Measurements from ENCODE around the gene ZBTB46.
"Not testable (repeated sequence)": the region's sequence is repeated elsewhere in the genome, so short reads cannot be mapped to it uniquely, and the experiment has no call there.

ZBTB46 gene

DNA sequence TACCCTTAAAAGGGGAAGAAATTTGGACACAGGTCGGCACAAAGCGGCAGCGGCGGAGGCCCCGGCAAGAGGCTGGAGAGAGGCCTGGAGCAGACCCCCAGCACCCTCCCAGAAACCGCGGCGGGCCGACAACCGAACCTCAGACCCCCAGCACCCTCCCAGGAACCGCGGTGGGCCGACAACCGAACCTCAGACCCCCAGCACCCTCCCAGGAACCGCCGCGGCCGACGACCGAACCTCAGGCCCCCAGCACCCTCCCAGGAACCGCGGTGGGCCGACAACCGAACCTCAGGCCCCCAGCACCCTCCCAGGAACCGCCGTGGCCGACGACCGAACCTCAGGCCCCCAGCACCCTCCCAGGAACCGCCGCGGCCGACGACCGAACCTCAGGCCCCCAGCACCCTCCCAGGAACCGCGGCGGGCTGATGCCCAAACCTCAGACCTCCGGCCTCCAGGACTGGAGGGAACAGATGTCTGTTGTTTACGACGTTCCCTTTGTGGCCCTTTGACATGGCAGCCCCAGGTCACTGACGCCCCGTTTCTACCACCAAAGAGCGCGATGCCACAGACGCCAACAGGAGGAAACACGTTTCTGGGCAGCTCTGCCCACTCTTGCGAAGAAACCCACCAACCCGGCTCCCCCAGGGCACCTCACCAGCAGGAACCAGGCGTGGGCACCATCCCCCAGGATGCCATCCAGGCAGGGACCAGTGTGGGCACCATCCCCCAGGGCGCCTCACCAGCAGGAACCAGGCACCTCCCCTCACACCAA, 28.4 kb downstream of the ZBTB46 start:
- Mint-ChIP-seq H3K27ac (no peak overlapping the region), H3K36me3 (ENCODE audit: low read depth) (peaks cover 52% of the 10 kb centered on the region), H3K4me3 (no peak overlapping the region), H3K4me1 (no peaks in the 10 kb centered on the region), H3K9me3 (peaks cover 2% of the 10 kb centered on the region), H3K27me3 (ENCODE audit: low read depth) (no peaks in the 10 kb centered on the region)
- TF ChIP-seq, protein P1, sequence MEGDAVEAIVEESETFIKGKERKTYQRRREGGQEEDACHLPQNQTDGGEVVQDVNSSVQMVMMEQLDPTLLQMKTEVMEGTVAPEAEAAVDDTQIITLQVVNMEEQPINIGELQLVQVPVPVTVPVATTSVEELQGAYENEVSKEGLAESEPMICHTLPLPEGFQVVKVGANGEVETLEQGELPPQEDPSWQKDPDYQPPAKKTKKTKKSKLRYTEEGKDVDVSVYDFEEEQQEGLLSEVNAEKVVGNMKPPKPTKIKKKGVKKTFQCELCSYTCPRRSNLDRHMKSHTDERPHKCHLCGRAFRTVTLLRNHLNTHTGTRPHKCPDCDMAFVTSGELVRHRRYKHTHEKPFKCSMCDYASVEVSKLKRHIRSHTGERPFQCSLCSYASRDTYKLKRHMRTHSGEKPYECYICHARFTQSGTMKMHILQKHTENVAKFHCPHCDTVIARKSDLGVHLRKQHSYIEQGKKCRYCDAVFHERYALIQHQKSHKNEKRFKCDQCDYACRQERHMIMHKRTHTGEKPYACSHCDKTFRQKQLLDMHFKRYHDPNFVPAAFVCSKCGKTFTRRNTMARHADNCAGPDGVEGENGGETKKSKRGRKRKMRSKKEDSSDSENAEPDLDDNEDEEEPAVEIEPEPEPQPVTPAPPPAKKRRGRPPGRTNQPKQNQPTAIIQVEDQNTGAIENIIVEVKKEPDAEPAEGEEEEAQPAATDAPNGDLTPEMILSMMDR (IDR thresholded peaks at IDR 0.05; ENCODE audit: unreplicated experiment in 3 of 3): no peak

DNA sequence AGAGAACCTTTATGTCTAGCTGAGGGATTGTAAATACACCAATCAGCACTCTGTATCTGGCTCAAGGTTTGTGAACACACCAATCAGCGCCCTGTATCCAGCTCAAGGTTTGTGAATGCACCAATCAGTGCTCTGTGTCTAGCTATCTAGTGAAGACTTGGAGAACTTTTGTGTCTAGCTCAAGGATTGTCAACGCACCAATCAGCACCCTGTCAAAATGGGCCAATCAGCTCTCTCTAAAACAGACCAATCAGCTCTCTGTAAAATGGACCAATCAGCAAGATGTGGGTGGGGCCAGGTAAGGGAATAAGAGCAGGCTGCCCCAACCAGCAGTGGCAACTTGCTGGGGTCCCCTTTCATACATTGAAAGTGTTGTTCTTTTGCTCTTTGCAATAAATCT, 29.9 kb downstream of the ZBTB46 start:
- H3K9me3 Mint-ChIP-seq; H3K4me3 Mint-ChIP-seq; H3K27me3 Mint-ChIP-seq (ENCODE audit: low read depth); H3K27ac Mint-ChIP-seq; H3K4me1 Mint-ChIP-seq: not testable (repeated sequence)
- peaks cover 55% of the 10 kb centered on the region for H3K36me3 Mint-ChIP-seq (ENCODE audit: low read depth)

DNA sequence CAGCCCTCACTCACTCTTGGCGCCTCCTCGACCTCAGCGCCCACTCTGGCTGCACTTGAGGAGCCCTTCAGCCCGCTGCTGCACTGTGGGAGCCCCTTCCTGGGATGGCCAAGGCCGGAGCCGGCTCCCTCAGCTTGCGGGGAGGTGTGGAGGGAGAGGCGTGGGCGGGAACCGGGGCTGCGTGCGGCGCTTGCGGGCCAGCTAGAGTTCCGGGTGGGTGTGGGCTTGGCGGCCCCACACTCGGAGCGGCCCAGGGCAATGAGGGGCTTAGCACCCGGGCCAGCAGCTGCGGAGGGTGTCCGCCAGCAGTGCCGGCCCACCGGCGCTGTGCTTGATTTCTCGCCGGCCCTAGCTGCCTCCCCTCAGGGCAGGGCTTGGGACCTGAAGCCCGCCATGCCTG, 30.7 kb downstream of the ZBTB46 start:
- H3K9me3 Mint-ChIP-seq; H3K27me3 Mint-ChIP-seq (ENCODE audit: low read depth); H3K4me3 Mint-ChIP-seq; H3K4me1 Mint-ChIP-seq; H3K27ac Mint-ChIP-seq: not testable (repeated sequence)
- peaks cover 59% of the 10 kb centered on the region for H3K36me3 Mint-ChIP-seq (ENCODE audit: low read depth)

DNA sequence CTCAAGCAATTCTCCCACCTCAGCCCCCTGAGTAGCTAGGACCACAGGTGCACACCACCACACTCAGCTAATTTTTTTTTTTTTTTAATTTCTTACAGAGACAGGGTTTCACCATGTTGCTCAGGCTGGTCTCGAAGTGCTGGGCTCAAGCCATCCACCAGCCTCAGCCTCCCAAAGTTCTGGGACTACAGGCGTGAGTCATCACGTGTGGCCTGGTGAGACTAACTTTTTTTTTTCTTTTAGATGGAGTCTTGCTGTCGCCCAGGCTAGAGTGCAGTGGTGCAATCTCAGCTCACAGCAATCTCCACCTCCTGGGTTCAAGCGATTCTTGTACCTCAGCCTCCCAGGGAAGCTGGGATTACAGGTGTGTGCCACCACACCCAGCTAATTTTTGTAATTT, 31.9 kb downstream of the ZBTB46 start:
- not testable (repeated sequence) for H3K27ac Mint-ChIP-seq; H3K4me1 Mint-ChIP-seq; H3K4me3 Mint-ChIP-seq; H3K27me3 Mint-ChIP-seq (ENCODE audit: low read depth); H3K9me3 Mint-ChIP-seq
- H3K36me3 Mint-ChIP-seq (ENCODE audit: low read depth): peaks cover 50% of the 10 kb centered on the region

DNA sequence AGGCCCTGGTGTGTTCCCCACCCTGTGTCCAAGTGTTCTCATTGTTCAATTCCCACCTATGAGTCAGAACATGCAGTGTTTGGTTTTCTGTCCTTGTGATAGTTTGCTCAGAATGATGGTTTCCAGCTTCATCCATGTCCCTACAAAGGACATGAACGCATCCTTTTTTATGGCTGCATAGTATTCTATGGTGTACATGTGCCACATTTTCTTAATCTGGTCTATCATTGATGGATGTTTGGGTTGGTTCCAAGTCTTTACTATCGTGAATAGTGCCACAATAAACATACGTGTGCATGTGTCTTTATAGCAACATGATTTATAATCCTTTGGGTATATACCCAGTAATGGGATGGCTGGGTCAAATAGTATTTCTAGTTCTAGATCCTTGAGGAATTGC, 33.9 kb downstream of the ZBTB46 start:
- H3K27ac Mint-ChIP-seq; H3K27me3 Mint-ChIP-seq (ENCODE audit: low read depth): not testable (repeated sequence)
- H3K36me3 Mint-ChIP-seq (ENCODE audit: low read depth): peaks cover 35% of the 10 kb centered on the region

DNA sequence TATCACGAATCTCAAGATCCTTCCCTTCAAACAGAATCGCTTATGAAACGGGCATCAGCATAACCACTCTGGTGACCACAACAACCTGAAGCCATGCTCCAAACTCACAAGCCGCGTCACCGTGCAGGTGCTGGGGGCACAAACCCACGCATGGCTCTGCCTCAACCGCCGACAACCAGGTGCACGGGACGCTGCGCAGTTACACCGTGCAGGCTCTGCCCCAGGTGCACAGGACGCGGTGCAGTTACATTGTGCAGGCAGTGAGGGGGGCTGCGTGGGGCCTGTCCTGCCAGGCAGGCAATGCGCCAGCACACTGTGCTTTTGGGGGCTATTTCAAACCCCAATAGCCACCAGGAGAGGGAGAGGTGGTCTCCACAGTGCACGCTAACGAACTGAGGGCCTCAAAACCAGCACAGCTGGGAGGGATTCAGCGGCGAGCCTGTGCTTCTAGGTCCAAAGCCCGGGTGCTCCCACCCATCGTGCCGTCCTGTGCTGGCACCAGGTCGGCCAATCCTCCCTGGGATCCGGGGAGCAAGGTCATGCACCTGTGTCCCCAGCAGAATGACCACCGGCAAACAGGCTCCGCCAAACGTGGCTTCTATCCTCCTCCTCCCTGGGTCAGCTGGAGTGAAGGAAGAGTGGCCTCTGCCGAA, 35.8 kb downstream of the ZBTB46 start:
- Mint-ChIP-seq H3K27ac (no peak overlapping the region), H3K4me1 (peaks cover 8% of the 10 kb centered on the region), H3K4me3 (no peak overlapping the region), H3K36me3 (ENCODE audit: low read depth) (peaks cover 24% of the 10 kb centered on the region), H3K27me3 (ENCODE audit: low read depth) (no peaks in the 10 kb centered on the region), H3K9me3 (peaks cover 2% of the 10 kb centered on the region)
- TF ChIP-seq, protein P1 (IDR thresholded peaks at IDR 0.05; ENCODE audit: unreplicated experiment in 3 of 3): no peak

More for the DNA sequence above, 33.9 kb downstream of the ZBTB46 start:
- H3K4me1 Mint-ChIP-seq, H3K4me3 Mint-ChIP-seq, H3K9me3 Mint-ChIP-seq: not testable (repeated sequence)

DNA sequence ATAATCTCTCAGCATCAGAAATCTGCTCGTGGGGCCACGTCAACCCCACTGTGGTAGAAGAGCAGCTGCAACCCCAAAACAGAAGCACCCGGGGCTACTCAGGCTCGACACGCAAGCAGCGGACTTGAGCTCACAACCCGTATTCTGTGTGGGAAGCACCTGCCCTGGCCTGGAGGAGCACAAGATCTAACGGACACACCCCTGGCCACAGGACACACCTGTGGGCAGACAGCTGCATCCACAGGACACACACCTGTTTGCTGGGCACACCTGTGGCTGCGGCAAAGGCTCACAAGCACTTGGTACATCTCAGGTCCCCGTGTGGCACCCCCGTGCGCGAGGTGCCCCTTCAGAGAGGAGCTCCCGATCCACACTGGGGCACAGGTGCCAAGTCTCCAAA, 36.5 kb downstream of the ZBTB46 start:
- Mint-ChIP-seq H3K4me3 (no peak overlapping the region), H3K36me3 (ENCODE audit: low read depth) (peaks cover 25% of the 10 kb centered on the region), H3K4me1 (peaks cover 8% of the 10 kb centered on the region), H3K9me3 (peaks cover 2% of the 10 kb centered on the region), H3K27me3 (ENCODE audit: low read depth) (no peaks in the 10 kb centered on the region), H3K27ac (no peak overlapping the region)
- TF ChIP-seq, protein P1 (IDR thresholded peaks at IDR 0.05; ENCODE audit: unreplicated experiment in 3 of 3): no peak

DNA sequence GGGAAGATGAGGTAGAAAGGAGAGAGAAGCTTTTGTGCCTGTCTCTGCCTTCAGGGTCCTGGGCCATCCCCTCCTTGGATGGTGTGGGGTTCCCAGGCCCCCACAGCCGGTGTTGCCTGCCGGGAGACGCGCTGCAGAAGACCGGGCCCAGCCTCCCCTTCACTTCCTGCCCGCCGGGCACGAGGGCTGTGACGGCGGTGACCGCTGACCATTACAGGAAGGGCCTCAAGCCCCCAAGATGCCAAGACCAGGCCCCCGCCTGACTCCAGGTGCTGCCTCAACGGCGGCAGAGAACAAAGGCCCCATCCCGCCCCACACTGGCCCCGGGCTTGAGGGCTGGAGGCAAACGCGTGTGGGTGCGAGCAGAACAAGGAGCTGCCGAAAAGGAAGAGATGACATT, 38.2 kb downstream of the ZBTB46 start:
- TF ChIP-seq, protein P1 (IDR thresholded peaks at IDR 0.05; ENCODE audit: unreplicated experiment in 3 of 3): no peak
- H3K27me3 Mint-ChIP-seq (ENCODE audit: low read depth): no peaks in the 10 kb centered on the region
- H3K9me3 Mint-ChIP-seq: peaks cover 2% of the 10 kb centered on the region
- H3K36me3 Mint-ChIP-seq (ENCODE audit: low read depth): peaks cover 24% of the 10 kb centered on the region
- no peak overlapping the region for H3K4me3 Mint-ChIP-seq
- H3K4me1 Mint-ChIP-seq: peaks cover 11% of the 10 kb centered on the region
- no peak overlapping the region for H3K27ac Mint-ChIP-seq

Data from nephron (organoid).